ENCODE data around the gene IKZF1. TPM values are rescaled to one million over a fixed set of nuclear protein-coding genes. Genes with fewer than 3 reads are reported as not detected.

IKZF1 gene
- polyA plus RNA-seq, 1 experiment: not detected

- CTCF ChIA-PET: no interaction called here
- TF ChIP-seq CTCF (IDR thresholded peaks at IDR 0.05; ENCODE audit: insufficient read depth, low read depth, low read length): no peak
- POLR2A ChIA-PET: no interaction called here
These were observed 52.4 kb downstream of the IKZF1 start for GRCh38 chr7:50356945-50357268.

GRCh38 chr7:50357426-50357825 is 52.9 kb downstream of the IKZF1 start:
- Histone ChIP-seq H3K27me3 (ENCODE audit: control insufficient read depth, insufficient read depth, low read length) (no peaks in the 10 kb centered on the region), H3K36me3 (ENCODE audit: control insufficient read depth, insufficient read depth, low read length) (no peaks in the 10 kb centered on the region), H3K4me3 (ENCODE audit: low read depth, low read length) (no peak overlapping the region)
- ChIA-PET CTCF (no interaction called here), POLR2A (no interaction called here)
- no peak for TF ChIP-seq CTCF (IDR thresholded peaks at IDR 0.05; ENCODE audit: insufficient read depth, low read depth, low read length)
- no peak for DNase-seq (ENCODE audit: low read depth)

More at GRCh38 chr7:50356945-50357268, 52.4 kb downstream of the IKZF1 start:
- Histone ChIP-seq H3K27me3 (ENCODE audit: control insufficient read depth, insufficient read depth, low read length) (no peaks in the 10 kb centered on the region), H3K4me3 (ENCODE audit: low read depth, low read length) (no peak overlapping the region), H3K36me3 (ENCODE audit: control insufficient read depth, insufficient read depth, low read length) (no peaks in the 10 kb centered on the region)
- no peak for DNase-seq (ENCODE audit: low read depth)

DNA sequence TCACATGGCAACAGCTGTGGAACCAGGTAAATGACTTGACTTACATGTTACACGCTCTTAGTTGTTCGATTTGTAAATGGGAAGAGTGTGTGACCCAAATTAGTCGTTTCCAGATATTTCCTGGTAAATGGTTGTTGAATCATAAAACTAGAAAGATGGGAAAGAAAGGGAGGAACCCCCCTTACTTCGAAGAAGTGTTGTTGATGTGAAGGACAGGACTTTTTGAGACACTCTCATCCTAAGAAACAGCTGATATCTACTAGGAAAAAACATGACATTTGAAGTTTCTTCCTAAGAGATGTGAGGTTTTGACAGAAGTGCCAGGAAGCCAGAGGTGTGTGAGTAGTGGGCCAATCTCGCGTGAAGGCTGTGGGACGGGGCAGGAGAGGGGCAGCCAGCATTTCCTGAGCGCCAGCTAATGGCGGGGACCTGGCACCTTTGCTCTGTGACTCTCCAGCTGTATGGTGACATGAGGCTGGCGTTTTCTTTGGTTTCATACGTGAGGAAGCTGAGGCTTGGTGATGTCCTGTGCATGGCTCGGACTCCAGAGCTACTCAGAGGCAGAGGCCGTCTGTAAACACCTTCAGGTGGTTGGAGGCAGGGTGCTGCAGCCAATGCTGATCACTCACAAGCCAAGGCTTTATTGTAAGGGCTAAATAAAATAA is 53.7 kb downstream of the IKZF1 start:
- H3K4me3 ChIP-seq (ENCODE audit: low read depth, low read length): no peak overlapping the region
- ChIA-PET POLR2A (no interaction called here), CTCF (interaction anchor here (1.0 kb wide), 1 partner anchor 10 kb away, joined by 3 read pairs; no protein-coding TSS in a partner anchor)
- DNase-seq (ENCODE audit: low read depth): no peak
- no peaks in the 10 kb centered on the region for H3K27me3 ChIP-seq (ENCODE audit: control insufficient read depth, insufficient read depth, low read length)
- H3K36me3 ChIP-seq (ENCODE audit: control insufficient read depth, insufficient read depth, low read length): no peaks in the 10 kb centered on the region
- no peak for TF ChIP-seq CTCF (IDR thresholded peaks at IDR 0.05; ENCODE audit: insufficient read depth, low read depth, low read length)

DNA sequence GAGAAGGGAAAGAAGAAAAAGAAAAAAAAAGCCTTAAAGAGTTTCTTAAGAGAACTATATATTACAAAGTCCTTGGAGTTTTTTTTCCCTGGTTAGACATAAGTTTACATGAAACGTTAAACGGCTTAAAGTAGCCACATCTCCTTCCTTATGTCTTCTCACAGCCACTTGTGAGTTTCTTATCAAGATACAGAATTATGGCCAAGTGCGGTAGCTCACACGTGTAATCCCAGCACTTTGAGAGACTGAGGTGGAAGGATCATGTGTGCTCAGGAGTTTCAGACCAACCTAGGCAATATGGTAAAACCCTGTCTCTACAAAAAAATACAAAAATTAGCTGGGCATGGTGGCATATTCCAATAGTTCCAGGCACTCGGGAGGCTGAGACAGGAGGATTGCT is 54.3 kb downstream of the IKZF1 start:
- DNase-seq (ENCODE audit: low read depth): no peak
- no peak for TF ChIP-seq CTCF (IDR thresholded peaks at IDR 0.05; ENCODE audit: insufficient read depth, low read depth, low read length)
- no peaks in the 10 kb centered on the region for H3K36me3 ChIP-seq (ENCODE audit: control insufficient read depth, insufficient read depth, low read length)
- H3K27me3 ChIP-seq (ENCODE audit: control insufficient read depth, insufficient read depth, low read length): no peaks in the 10 kb centered on the region
- ChIA-PET POLR2A (no interaction called here), CTCF (interaction anchor here (0.7 to 1.0 kb wide), 2 partner anchors 9 to 59 kb away, joined by 3 read pairs; no protein-coding TSS in a partner anchor)
- H3K4me3 ChIP-seq (ENCODE audit: low read depth, low read length): no peak overlapping the region

DNA sequence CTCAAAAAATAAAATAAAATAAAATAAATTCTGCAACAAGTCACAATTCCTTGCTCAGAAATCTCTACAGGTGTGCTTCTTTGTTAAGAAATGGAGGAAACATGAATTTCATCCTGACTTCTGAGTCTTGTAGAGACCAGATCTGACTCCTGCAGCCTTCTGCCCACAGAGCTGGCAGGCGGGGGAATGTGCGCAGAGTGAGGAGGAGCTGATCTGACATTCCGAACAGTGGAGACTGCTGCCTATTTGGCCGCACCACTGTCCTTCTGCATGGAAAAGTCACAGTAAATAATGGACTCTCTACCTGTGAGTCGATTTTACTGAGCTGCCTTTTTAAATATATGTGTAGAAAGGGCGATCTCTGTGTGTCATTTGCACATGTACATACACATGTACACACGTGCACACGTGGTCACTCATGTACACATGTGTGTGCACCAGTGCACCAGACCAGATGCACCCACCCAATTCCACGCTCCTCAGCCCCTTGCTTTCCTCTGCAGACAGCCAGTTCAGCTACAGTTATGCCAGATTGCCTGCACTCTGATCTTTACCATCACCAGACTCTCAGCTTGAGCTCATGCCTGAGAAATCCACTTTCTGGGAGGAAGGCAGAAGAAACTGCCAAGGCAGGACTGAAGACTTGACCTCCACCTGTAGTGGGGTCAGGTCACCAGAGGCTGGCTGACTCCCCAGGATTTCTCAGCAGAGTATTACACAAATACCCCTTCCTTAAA is 54.9 kb downstream of the IKZF1 start:
- POLR2A ChIA-PET: no interaction called here
- DNase-seq (ENCODE audit: low read depth): no peak

More for the DNA sequence above, 54.9 kb downstream of the IKZF1 start:
- CTCF ChIA-PET: interaction anchor here (0.7 kb wide), 1 partner anchor 59 kb away, joined by 3 read pairs; no protein-coding TSS in a partner anchor
- Histone ChIP-seq H3K4me3 (ENCODE audit: low read depth, low read length) (no peak overlapping the region), H3K27me3 (ENCODE audit: control insufficient read depth, insufficient read depth, low read length) (no peaks in the 10 kb centered on the region), H3K36me3 (ENCODE audit: control insufficient read depth, insufficient read depth, low read length) (no peaks in the 10 kb centered on the region)
- no peak for TF ChIP-seq CTCF (IDR thresholded peaks at IDR 0.05; ENCODE audit: insufficient read depth, low read depth, low read length)
